Measurements from ENCODE around the gene CPA1.
"Not testable (repeated sequence)": the region's sequence is repeated elsewhere in the genome, so short reads cannot be mapped to it uniquely, and the experiment has no call there.

CPA1 gene

GRCh38 chr7:130374507-130374906, 5.8 kb upstream of the CPA1 start:
- no peak for DNase-seq

DNA sequence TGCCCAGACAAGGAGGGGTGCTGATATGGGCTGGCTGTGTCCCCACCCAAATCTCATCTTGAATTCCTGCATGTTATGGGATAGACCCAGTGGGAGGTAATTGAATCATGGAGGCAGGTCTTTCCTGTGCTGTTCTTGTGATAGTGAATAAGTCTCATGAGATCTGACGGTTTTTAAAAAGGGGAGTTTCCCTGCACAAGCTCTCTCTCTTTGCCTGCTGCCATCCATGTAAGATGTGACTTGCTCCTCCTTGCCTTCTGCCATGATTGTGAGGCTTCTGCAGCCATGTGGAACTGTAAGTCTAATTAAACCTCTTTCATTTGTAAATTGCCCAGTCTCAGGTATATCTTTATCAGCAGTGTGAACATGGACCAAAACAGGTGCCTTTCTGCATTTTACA, 3.8 kb upstream of the CPA1 start:
- DNase-seq = not testable (repeated sequence)

DNA sequence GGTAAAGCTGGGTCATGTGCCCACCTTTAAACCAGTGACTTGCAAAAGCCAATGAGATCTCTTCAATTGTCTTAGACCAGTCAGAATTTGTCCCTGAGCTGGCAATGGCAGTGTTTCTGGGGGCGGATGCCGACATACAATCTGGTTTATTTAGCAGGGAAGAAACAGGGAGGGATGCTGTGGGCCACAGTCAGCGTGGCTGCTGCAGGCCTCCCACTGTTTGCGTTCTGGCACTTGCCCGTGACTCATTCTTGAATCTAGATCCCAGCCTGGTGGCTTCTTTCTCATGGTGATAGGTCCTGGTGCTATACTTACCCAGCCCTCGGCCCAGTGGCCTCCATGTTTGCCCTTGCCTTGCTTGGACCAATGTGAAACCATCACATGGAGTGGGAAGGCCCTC, 3.1 kb upstream of the CPA1 start:
- peak; percentile 41 for DNase-seq

GRCh38 chr7:130379019-130379418, 1.3 kb upstream of the CPA1 start:
- DNase-seq = no peak

GRCh38 chr7:130379532-130379920, 768 bp upstream of the CPA1 start:
- no peak for DNase-seq

DNA sequence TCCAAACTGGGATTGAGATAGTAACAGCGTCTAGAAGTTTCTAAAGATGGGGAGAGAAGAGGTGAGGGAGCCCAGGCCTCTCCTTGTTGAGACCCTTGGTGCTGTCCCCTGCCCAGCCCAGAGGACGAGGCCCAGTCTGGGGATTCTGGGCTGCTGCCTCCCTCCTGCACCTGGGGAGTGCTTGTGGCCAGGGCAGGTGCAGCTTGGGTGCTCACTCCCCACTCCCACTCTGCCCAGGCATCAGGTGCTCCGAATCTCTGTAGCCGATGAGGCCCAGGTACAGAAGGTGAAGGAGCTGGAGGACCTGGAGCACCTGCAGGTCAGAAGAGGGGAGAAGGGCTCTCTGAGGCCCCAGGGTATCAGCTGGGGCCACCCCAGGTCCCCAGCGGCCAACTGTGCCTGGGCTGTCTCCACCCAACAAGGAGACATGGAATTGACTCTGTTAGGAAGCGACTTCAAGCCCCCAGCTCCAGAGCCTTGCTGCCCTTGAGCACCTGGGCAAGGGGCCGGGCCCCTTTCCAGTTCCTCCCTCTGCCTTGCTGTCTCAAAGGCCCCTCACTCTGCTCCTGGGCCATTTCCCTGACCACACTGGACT, 664 bp downstream of the CPA1 start:
- peak; percentile 16 for DNase-seq

- DNase-seq = no peak
Observed at GRCh38 chr7:130381468-130382312, 1.4 kb downstream of the CPA1 start.

DNA sequence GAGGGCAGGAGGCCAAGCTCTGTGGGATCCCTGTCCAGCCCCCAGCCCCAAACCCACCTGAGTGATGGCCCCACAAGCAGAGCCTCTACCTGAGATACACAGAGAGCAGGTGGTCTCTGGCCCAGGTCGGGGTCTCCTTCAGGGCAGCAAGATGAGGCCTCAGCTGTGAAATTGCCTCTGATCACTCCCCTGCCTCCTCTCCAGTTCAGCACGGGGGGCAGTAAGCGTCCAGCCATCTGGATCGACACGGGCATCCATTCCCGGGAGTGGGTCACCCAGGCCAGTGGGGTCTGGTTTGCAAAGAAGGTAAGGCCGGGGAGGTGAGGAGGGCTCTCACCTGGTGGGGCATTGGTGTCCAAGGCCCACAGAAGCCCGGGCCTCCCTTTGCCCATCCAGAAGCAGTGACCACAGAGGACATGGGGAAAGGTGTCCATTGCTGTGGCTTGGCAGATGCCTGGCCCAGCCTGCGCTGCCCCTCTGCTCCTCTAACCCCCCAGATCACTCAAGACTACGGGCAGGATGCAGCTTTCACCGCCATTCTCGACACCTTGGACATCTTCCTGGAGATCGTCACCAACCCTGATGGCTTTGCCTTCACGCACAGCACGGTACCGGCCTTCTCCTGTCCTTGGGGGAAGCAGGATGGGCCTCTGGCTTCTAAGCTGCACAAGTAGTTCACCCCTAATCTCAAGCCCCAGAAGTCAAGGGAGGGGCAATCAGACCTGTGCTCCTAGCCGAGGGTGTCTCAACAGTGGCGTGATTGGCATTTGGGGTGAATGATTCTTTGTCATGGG, 3.1 kb downstream of the CPA1 start:
- DNase-seq = no peak

DNA sequence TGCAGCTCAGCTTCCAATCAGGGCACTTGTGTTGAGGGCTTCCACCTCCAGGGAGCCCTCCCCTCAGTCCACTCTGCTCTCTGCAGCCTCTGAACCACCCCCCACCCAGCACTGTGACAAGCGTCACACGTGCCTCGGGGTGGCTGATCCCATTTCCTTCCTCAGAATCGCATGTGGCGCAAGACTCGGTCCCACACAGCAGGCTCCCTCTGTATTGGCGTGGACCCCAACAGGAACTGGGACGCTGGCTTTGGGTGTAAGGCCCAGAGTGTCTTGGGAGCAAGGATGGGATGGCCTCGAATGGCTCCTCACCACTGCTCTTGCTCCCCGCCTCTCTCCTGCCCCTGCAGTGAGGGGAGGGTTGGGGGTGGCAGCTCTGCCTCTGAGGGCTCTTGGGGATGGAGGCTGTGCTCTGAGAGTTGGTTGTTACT, 4.1 kb downstream of the CPA1 start:
- DNase-seq = no peak

DNA sequence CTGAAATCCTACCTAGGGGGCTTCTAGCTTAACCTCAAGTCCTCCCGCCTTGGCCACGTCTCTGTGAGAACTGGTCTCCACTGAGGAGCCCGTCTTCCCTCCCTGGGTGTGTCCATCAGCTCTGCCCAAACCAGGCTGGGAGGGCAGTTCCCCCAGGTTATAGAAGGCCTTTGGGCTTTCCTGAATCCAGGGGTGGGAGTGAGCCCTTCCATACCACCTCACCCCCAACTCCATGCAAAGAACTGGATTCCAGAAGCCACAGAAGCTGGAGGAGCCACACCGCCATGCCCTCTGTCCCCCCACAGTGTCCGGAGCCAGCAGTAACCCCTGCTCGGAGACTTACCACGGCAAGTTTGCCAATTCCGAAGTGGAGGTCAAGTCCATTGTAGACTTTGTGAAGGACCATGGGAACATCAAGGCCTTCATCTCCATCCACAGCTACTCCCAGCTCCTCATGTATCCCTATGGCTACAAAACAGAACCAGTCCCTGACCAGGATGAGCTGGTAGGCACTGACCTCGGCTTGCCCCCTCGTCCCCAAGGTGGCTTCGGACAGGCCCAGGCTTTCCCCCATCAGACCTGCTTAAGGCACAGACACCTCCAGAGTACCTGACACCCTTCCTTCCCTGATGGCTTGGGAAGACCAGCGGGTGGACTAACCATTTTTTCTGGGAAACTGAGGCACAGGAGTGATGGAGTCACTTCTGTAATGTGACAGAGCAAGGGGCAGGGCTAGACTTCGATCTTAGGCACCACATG, 4.7 kb downstream of the CPA1 start:
- DNase-seq = no peak

- no peak for DNase-seq
Observed at GRCh38 chr7:130385600-130386066, 5.3 kb downstream of the CPA1 start.

- DNase-seq = no peak
Observed at GRCh38 chr7:130386876-130387275, 6.6 kb downstream of the CPA1 start.

- no peak for DNase-seq
Observed at GRCh38 chr7:130387306-130387627, 7.0 kb downstream of the CPA1 start.

GRCh38 chr7:130387628-130388403, 7.5 kb downstream of the CPA1 start:
- no peak for DNase-seq

DNA sequence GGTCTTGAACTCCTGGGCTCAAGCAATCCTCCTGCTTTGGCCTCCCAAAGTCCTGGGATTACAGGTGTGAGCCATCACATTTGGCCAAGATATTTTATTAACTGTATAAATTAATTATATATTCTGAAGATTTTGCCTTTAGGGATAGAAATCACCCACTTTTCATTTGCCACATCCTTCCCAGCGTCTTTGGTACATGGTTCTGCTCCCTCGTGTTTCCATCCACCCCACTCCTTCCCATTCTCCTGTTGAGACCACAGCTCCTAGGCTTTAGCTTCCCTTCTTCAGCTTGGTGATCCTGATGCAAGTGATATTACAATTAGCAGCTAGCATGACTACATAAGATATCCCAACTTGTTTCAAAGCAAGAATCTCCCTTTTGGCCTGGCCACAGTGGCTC, 8.4 kb downstream of the CPA1 start:
- DNase-seq = no peak

- DNase-seq = no peak
Observed at GRCh38 chr7:130390486-130390885, 10.2 kb downstream of the CPA1 start.

GRCh38 chr7:130393101-130393561, 12.8 kb downstream of the CPA1 start:
- DNase-seq = no peak

GRCh38 chr7:130393841-130394411, 13.6 kb downstream of the CPA1 start:
- DNase-seq = no peak

DNA sequence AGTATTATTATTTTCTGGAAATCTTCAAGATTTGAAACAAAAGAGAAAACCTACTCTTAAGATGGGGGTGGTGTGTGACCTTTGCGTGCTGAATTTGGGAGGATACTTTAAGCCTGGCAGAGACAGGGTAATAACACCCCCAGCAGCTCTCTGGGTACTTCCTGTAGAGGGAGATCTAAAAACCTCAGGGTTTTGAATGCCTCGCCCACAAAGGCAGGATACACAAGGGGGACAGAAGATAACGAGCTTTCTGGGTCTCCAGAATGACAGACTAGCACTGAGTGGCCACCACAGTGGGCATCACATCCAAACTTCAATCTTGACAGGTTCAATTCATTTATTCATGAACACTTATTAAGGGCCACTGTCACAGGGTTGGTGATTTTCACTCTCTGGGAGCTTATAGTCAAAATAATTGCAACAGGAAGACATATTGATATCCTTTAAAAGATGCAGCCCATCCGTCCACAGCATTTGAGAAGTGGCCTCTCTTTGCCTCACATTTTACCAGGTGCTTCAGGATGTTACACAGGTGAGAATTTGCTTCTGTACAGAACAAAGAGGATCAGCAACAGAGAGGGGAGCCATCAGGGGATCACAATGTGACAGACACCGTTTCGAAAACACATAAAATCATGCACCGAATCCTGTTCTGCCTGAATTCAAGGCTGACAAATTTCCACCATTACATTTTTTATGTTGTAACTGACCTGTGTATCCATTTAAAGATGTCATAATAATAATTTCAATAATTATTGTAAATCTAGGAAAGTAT, 14.3 kb downstream of the CPA1 start:
- DNase-seq = no peak

GRCh38 chr7:130395421-130395820, 15.1 kb downstream of the CPA1 start:
- no peak for DNase-seq

GRCh38 chr7:130396109-130396508, 15.8 kb downstream of the CPA1 start:
- no peak for DNase-seq

Measured in DMS53 (cell line).